DOHH2 (cell line): ENCODE results near the gene SCAF4.

ENCODE experiments used
- CTCF ChIP-seq: fragments of 200-600 bp; sonication (generic); IDR thresholded peaks from one replicate; pipeline ENCODE4 v1.5.1; 2014; ENCODE audit warnings: antibody characterized with exemption, mild to moderate bottlenecking, low read depth, low read length; ENCODE audit not compliant: poor library complexity, severe bottlenecking
- EZH2phosphoT487 ChIP-seq: fragments of 200-600 bp; sonication (generic); IDR thresholded peaks from 2 replicates; pipeline ENCODE4 v1.6.1; 2017; ENCODE audit warnings: borderline replicate concordance, mild to moderate bottlenecking, antibody characterized with exemption, low read length, moderate library complexity, mixed read lengths

- TF ChIP-seq CTCF, result no peak
- TF ChIP-seq EZH2phosphoT487, result no peak
Measured at GRCh38 chr21:31741116-31741515, 9.2 kb upstream of the SCAF4 start.
